Brain microvascular endothelial cell (primary cell): Measurements from ENCODE around the gene C4orf36.

Experiments
- DNase-seq: peaks from one replicate; pipeline ENCODE4 v3.0.0-alpha.2; 2020
- H3K27ac ChIP-seq: fragments of 250-450 bp; sonication (Bioruptor Pico); 2 replicates; pipeline ENCODE4 v1.5.1; 2020; ENCODE audit warnings: mild to moderate bottlenecking, moderate library complexity
- H3K27me3 ChIP-seq: fragments of 250-450 bp; sonication (Bioruptor Pico); replicated peaks from 2 replicates; pipeline ENCODE4 v1.5.1; 2020; ENCODE audit warnings: mild to moderate bottlenecking
- H3K36me3 ChIP-seq: fragments of 250-450 bp; sonication (Bioruptor Pico); replicated peaks from 2 replicates; pipeline ENCODE4 v1.5.1; 2020; ENCODE audit warnings: mild to moderate bottlenecking
- H3K4me3 ChIP-seq: 2 replicates; pipeline ENCODE4 v1.5.1; 2011; ENCODE audit warnings: low read depth, mild to moderate bottlenecking, control low read depth, low read length, moderate library complexity
- CTCF ChIP-seq: IDR thresholded peaks from 2 replicates; pipeline ENCODE4 v1.5.1; 2011; ENCODE audit warnings: low read depth, mild to moderate bottlenecking, moderate library complexity, low read length, control low read depth, inconsistent platforms; ENCODE audit errors: missing control alignments
- in situ Hi-C: cut with HindIII; loops from 2 replicates; pipeline ENCODE4 v1.10.0; 2017; ENCODE audit warnings: low sequenced_read_pairs, low pct_ligation_motif_present

The C4orf36 gene

GRCh38 chr4:86835677-86836076, 56.5 kb downstream of the C4orf36 start:
- no peaks in the 10 kb centered on the region for H3K36me3 ChIP-seq
- DNase-seq = no peak
- in situ Hi-C loops = no loop called here
- H3K4me3 ChIP-seq = no peak overlapping the region
- no peaks in the 10 kb centered on the region for H3K27me3 ChIP-seq
- TF ChIP-seq CTCF = no peak
- H3K27ac ChIP-seq = no peak overlapping the region

GRCh38 chr4:86834901-86835300, 57.3 kb downstream of the C4orf36 start:
- Histone ChIP-seq H3K4me3 (no peak overlapping the region), H3K36me3 (no peaks in the 10 kb centered on the region), H3K27ac (no peak overlapping the region), H3K27me3 (no peaks in the 10 kb centered on the region)
- TF ChIP-seq CTCF = no peak
- in situ Hi-C loops = no loop called here
- DNase-seq = peak; percentile 38

- Histone ChIP-seq H3K27me3 (no peaks in the 10 kb centered on the region), H3K27ac (no peak overlapping the region), H3K36me3 (no peaks in the 10 kb centered on the region), H3K4me3 (no peak overlapping the region)
- DNase-seq = no peak
- TF ChIP-seq CTCF = no peak
- in situ Hi-C loops = no loop called here
Measured at GRCh38 chr4:86833615-86834014, 58.6 kb downstream of the C4orf36 start.

- no peak for TF ChIP-seq CTCF
- H3K27me3 ChIP-seq = no peaks in the 10 kb centered on the region
- in situ Hi-C loops = no loop called here
- peak overlapping the region; percentile 30 for H3K27ac ChIP-seq
- H3K36me3 ChIP-seq = no peaks in the 10 kb centered on the region
- no peak overlapping the region for H3K4me3 ChIP-seq
- peak; percentile 86 for DNase-seq
Measured at GRCh38 chr4:86831262-86832130, 60.7 kb downstream of the C4orf36 start.
